SH-SY5Y (cell line): ENCODE results near the gene TRIM38.

Experiments used
- GATA2 ChIP-seq: IDR thresholded peaks from 2 replicates; pipeline ENCODE4 v1.6.1; 2011; ENCODE audit warnings: mild to moderate bottlenecking, low read depth, low read length
- GATA3 ChIP-seq: IDR thresholded peaks from 2 replicates; pipeline ENCODE4 v1.6.1; 2011; ENCODE audit warnings: low read depth, mild to moderate bottlenecking, low read length, moderate library complexity

Gene TRIM38

GRCh38 chr6:25962149-25963127, at the start of gene TRIM38:
Gene TRIM38 (plus strand): TSS chr6:25962802. CDS start chr6:25966523, 3,721 bp downstream.
- TF ChIP-seq GATA3 (no peak), GATA2 (no peak)

GRCh38 chr6:25913741-25914140, 48.9 kb upstream of the TRIM38 start:
- TF ChIP-seq GATA3 (no peak), GATA2 (no peak)

- no peak for TF ChIP-seq GATA3
- no peak for TF ChIP-seq GATA2
These were observed 46.3 kb upstream of the TRIM38 start for GRCh38 chr6:25916330-25916729.

- TF ChIP-seq GATA3: no peak
- TF ChIP-seq GATA2: no peak
These were observed 45.7 kb upstream of the TRIM38 start for GRCh38 chr6:25916789-25917490.

- no peak for TF ChIP-seq GATA3
- TF ChIP-seq GATA2: no peak
These were observed 44.4 kb upstream of the TRIM38 start for GRCh38 chr6:25918083-25918683.

- TF ChIP-seq GATA3 (no peak), GATA2 (no peak)
These were observed 42.9 kb upstream of the TRIM38 start for GRCh38 chr6:25919657-25920056.

- TF ChIP-seq GATA3 (no peak), GATA2 (no peak)
These were observed 40.9 kb upstream of the TRIM38 start for GRCh38 chr6:25921525-25922203.

- no peak for TF ChIP-seq GATA3
- no peak for TF ChIP-seq GATA2
These were observed 40.3 kb upstream of the TRIM38 start for GRCh38 chr6:25922301-25922700.

- no peak for TF ChIP-seq GATA2
- no peak for TF ChIP-seq GATA3
These were observed 36.7 kb upstream of the TRIM38 start for GRCh38 chr6:25925876-25926275.

GRCh38 chr6:25927178-25927577, 35.4 kb upstream of the TRIM38 start:
- TF ChIP-seq GATA3 (no peak), GATA2 (no peak)

- TF ChIP-seq GATA3 (no peak), GATA2 (no peak)
These were observed 34.8 kb upstream of the TRIM38 start for GRCh38 chr6:25927756-25928216.

- TF ChIP-seq GATA3 (no peak), GATA2 (no peak)
These were observed 33.9 kb upstream of the TRIM38 start for GRCh38 chr6:25928562-25929324.
